ENCODE data around the gene ALOXE3.
"Not testable (repeated sequence)": the region's sequence is repeated elsewhere in the genome, so short reads cannot be mapped to it uniquely, and the experiment has no call there.

ALOXE3 gene

DNA sequence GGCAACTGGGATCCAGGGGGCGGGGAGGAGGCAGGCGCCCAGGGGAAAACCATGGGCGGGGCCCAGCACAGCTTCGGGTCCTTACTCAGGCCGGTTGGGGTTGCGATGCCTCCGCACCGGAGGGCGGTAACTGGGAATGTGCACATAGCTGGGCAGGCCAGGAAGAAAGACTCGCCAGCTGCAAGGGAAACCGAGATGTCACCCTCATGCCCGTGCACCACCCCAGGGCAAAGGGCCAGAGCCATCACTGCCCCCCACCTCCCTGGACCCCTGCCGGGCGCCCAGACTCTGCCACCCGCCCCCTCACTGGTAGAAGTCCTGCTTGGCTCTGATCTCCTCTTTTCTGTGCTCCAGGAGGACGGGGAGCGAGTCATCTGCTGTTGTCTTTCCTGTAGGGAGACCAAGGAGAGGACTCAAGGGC, 37.5 kb downstream of the ALOXE3 start:
- peaks cover 15% of the 10 kb centered on the region for H3K27me3 ChIP-seq (ENCODE audit: low read depth, low read length)
- H3K4me1 ChIP-seq (ENCODE audit: control insufficient read depth in 1 of 2, insufficient read depth in 2 of 2, low read length in 2 of 2), result peaks cover 0 to 12% of the 10 kb centered on the region in 2 donors
- H3K27ac ChIP-seq (ENCODE audit: low read length), result no peak overlapping the region
- no peak overlapping the region for H3K4me3 ChIP-seq (ENCODE audit: low read depth in 1 of 2, low read length in 2 of 2)
- no peaks in the 10 kb centered on the region for H3K36me3 ChIP-seq (ENCODE audit: control insufficient read depth in 1 of 2, insufficient read depth in 2 of 2, low read length in 2 of 2)
- no peaks in the 10 kb centered on the region for H3K9me3 ChIP-seq (ENCODE audit: control insufficient read depth in 1 of 2, low read length in 2 of 2)

DNA sequence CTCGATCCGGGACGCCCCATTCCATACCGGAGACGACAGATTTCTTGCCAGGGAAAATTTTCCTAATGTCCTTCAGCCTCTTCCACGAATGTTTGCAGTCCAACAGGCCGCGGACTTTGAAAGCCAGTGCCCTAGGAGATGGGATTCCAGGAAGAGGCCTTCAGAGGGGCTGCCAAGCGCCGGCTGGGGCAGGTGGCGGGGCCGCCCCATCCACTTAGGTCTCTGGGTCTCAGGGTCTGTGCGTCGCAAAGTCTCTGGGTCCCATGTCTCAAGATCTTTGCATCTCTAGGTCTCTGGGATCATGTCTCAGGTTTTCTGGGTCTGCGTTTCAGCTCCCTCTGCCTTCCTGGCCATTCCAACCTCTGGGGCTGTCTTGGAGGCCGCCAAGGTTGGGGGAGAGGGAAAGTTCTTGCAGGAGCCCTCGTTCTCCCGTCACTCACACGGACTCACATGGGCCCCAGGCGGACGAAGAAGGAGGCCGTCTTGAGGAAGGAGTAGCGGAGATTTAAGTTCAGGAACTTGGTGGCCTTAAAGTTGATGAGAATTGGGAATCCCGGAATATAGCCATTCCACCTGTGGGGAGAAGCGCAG, 38.0 kb downstream of the ALOXE3 start:
- peaks cover 15% of the 10 kb centered on the region for H3K27me3 ChIP-seq (ENCODE audit: low read depth, low read length)
- no peaks in the 10 kb centered on the region for H3K36me3 ChIP-seq (ENCODE audit: control insufficient read depth in 1 of 2, insufficient read depth in 2 of 2, low read length in 2 of 2)
- no peaks in the 10 kb centered on the region for H3K9me3 ChIP-seq (ENCODE audit: control insufficient read depth in 1 of 2, low read length in 2 of 2)
- H3K4me1 ChIP-seq (ENCODE audit: control insufficient read depth in 1 of 2, insufficient read depth in 2 of 2, low read length in 2 of 2), result peaks cover 0 to 12% of the 10 kb centered on the region in 2 donors
- peak overlapping the region; percentile 26 to 62 for H3K4me3 ChIP-seq (ENCODE audit: low read depth in 1 of 2, low read length in 2 of 2)
- H3K27ac ChIP-seq (ENCODE audit: low read length), result no peak overlapping the region

DNA sequence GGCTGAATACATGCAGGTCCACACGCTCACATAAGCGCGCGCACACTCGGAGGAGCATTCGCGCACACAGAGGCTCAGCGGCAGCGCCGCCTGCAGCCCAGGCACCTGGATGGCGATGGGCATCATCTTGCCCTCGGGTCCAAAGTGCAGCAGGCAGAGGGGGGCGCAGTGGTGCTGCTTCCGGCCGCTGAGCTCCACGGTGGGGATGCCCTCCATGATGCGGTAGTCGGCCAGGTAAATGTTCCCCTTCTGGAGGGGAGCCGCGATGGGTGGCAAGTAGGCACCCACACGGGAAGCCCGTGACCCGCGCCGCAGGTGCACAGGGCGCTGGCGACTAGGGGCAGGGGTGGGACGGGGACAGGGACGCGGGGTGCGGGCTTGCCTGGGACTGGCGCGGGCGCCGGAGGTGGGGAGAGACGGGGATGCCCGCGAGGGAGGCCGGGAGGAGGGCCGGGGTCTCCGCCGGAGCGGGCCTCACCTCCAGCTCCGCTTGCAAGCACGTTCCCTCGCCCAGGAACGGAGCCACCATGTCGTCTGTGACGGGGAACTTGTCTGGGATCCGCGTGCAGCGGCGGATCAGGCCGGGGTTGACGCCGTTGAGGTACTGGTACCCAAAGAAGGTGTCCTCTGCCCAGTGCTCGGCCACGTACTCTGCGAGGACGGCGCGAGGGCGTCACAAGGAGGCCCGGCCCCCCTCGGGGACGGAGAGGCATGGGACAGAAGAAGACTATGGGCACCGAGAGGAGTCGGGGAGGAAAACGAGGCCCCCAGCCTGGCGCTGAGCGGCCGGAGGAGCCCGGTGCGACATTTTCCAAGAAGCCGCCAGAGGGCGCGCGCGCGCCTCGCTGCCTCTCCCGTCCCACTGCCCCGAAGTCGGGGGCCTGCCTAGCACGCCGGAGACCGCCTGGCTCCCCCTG, 38.8 kb downstream of the ALOXE3 start:
- no peaks in the 10 kb centered on the region for H3K9me3 ChIP-seq (ENCODE audit: control insufficient read depth in 1 of 2, low read length in 2 of 2)
- peaks cover 23% of the 10 kb centered on the region for H3K27me3 ChIP-seq (ENCODE audit: low read depth, low read length)
- peaks cover 0 to 12% of the 10 kb centered on the region in 2 donors for H3K4me1 ChIP-seq (ENCODE audit: control insufficient read depth in 1 of 2, insufficient read depth in 2 of 2, low read length in 2 of 2)
- peak overlapping the region; percentile 26 to 62 for H3K4me3 ChIP-seq (ENCODE audit: low read depth in 1 of 2, low read length in 2 of 2)
- H3K36me3 ChIP-seq (ENCODE audit: control insufficient read depth in 1 of 2, insufficient read depth in 2 of 2, low read length in 2 of 2), result no peaks in the 10 kb centered on the region
- no peak overlapping the region for H3K27ac ChIP-seq (ENCODE audit: low read length)

- peaks cover 0 to 25% of the 10 kb centered on the region in 2 donors for H3K4me1 ChIP-seq (ENCODE audit: control insufficient read depth in 1 of 2, insufficient read depth in 2 of 2, low read length in 2 of 2)
- H3K4me3 ChIP-seq (ENCODE audit: low read depth in 1 of 2, low read length in 2 of 2); H3K27ac ChIP-seq (ENCODE audit: low read length); H3K36me3 ChIP-seq (ENCODE audit: control insufficient read depth in 1 of 2, insufficient read depth in 2 of 2, low read length in 2 of 2); H3K9me3 ChIP-seq (ENCODE audit: control insufficient read depth in 1 of 2, low read length in 2 of 2): not testable (repeated sequence)
- peaks cover 38% of the 10 kb centered on the region for H3K27me3 ChIP-seq (ENCODE audit: low read depth, low read length)
Measured at GRCh38 chr17:8077939-8078338, 40.4 kb downstream of the ALOXE3 start.

- no peaks in the 10 kb centered on the region for H3K36me3 ChIP-seq (ENCODE audit: control insufficient read depth in 1 of 2, insufficient read depth in 2 of 2, low read length in 2 of 2)
- no peak overlapping the region for H3K4me3 ChIP-seq (ENCODE audit: low read depth in 1 of 2, low read length in 2 of 2)
- peaks cover 0 to 32% of the 10 kb centered on the region in 2 donors for H3K4me1 ChIP-seq (ENCODE audit: control insufficient read depth in 1 of 2, insufficient read depth in 2 of 2, low read length in 2 of 2)
- no peaks in the 10 kb centered on the region for H3K9me3 ChIP-seq (ENCODE audit: control insufficient read depth in 1 of 2, low read length in 2 of 2)
- peaks cover 50% of the 10 kb centered on the region for H3K27me3 ChIP-seq (ENCODE audit: low read depth, low read length)
- H3K27ac ChIP-seq (ENCODE audit: low read length), result no peak overlapping the region
Measured at GRCh38 chr17:8076502-8077266, 41.6 kb downstream of the ALOXE3 start.

DNA sequence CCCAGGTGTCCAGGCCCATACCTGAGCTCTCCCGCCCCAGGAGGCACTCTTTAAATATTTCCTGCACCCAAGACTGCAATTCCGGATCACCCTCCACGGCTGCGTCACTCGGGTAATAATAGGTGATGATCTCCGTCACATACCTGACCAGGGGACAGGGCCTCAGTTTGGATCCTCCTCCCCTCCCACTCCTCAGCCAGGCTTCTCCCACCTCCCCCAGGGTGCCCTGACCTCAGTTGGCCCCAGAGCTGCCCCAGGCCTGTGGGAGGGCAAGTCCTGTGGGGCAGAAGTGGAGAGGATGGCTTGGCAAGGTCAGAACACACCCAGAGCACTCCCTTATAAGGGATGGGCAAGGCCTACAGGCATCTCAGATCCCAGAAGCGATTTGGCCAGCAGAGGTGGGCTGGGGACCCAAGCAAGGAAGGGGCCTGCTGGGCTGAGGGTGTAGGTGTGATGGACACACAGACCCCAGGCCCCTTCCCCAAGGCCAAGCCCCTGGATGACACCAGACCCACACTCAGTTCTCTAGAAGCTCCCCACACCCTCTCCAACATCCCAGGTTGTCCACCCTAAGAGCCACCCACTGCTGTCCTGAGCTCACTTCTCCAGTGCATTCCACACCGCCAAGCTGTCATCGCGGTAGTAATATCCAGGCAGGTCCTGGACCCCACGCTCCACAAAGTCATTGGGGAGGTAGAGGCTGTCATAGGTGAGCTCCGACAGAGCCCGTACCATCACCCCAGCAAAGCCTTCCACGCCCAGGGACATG, 42.6 kb downstream of the ALOXE3 start:
- Histone ChIP-seq H3K27me3 (ENCODE audit: low read depth, low read length) (peaks cover 50% of the 10 kb centered on the region), H3K4me1 (ENCODE audit: control insufficient read depth in 1 of 2, insufficient read depth in 2 of 2, low read length in 2 of 2) (peaks cover 0 to 32% of the 10 kb centered on the region in 2 donors), H3K9me3 (ENCODE audit: control insufficient read depth in 1 of 2, low read length in 2 of 2) (no peaks in the 10 kb centered on the region), H3K27ac (ENCODE audit: low read length) (no peak overlapping the region), H3K4me3 (ENCODE audit: low read depth in 1 of 2, low read length in 2 of 2) (no peak overlapping the region), H3K36me3 (ENCODE audit: control insufficient read depth in 1 of 2, insufficient read depth in 2 of 2, low read length in 2 of 2) (no peaks in the 10 kb centered on the region)

GRCh38 chr17:8075081-8075480, 43.2 kb downstream of the ALOXE3 start:
- no peaks in the 10 kb centered on the region for H3K36me3 ChIP-seq (ENCODE audit: control insufficient read depth in 1 of 2, insufficient read depth in 2 of 2, low read length in 2 of 2)
- peaks cover 45% of the 10 kb centered on the region for H3K27me3 ChIP-seq (ENCODE audit: low read depth, low read length)
- peaks cover 0 to 30% of the 10 kb centered on the region in 2 donors for H3K4me1 ChIP-seq (ENCODE audit: control insufficient read depth in 1 of 2, insufficient read depth in 2 of 2, low read length in 2 of 2)
- no peaks in the 10 kb centered on the region for H3K9me3 ChIP-seq (ENCODE audit: control insufficient read depth in 1 of 2, low read length in 2 of 2)
- H3K4me3 ChIP-seq (ENCODE audit: low read depth in 1 of 2, low read length in 2 of 2), result no peak overlapping the region
- H3K27ac ChIP-seq (ENCODE audit: low read length), result no peak overlapping the region

DNA sequence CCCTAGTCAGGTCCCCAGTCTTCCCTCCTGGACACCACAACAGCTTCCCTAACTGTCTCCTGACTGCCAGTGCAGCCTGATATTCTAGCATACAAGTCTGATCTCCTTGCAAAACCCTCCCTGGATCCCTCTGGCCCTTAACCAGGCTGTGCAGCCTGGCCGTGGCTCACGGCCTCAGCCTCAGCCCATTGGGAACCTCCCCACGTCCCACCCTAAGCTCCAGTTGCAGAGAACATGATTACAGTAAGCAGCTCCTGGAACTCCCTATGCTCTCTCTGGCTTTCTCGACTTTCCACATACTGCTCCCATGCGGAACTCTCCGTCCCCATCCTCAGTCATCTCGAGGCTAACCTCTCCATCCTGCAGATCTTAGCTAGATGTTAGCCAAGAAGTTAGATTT, 43.8 kb downstream of the ALOXE3 start:
- Histone ChIP-seq H3K4me1 (ENCODE audit: control insufficient read depth in 1 of 2, insufficient read depth in 2 of 2, low read length in 2 of 2) (peaks cover 0 to 25% of the 10 kb centered on the region in 2 donors), H3K36me3 (ENCODE audit: control insufficient read depth in 1 of 2, insufficient read depth in 2 of 2, low read length in 2 of 2) (no peaks in the 10 kb centered on the region), H3K27me3 (ENCODE audit: low read depth, low read length) (peaks cover 44% of the 10 kb centered on the region), H3K27ac (ENCODE audit: low read length) (no peak overlapping the region), H3K4me3 (ENCODE audit: low read depth in 1 of 2, low read length in 2 of 2) (no peak overlapping the region), H3K9me3 (ENCODE audit: control insufficient read depth in 1 of 2, low read length in 2 of 2) (no peaks in the 10 kb centered on the region)

DNA sequence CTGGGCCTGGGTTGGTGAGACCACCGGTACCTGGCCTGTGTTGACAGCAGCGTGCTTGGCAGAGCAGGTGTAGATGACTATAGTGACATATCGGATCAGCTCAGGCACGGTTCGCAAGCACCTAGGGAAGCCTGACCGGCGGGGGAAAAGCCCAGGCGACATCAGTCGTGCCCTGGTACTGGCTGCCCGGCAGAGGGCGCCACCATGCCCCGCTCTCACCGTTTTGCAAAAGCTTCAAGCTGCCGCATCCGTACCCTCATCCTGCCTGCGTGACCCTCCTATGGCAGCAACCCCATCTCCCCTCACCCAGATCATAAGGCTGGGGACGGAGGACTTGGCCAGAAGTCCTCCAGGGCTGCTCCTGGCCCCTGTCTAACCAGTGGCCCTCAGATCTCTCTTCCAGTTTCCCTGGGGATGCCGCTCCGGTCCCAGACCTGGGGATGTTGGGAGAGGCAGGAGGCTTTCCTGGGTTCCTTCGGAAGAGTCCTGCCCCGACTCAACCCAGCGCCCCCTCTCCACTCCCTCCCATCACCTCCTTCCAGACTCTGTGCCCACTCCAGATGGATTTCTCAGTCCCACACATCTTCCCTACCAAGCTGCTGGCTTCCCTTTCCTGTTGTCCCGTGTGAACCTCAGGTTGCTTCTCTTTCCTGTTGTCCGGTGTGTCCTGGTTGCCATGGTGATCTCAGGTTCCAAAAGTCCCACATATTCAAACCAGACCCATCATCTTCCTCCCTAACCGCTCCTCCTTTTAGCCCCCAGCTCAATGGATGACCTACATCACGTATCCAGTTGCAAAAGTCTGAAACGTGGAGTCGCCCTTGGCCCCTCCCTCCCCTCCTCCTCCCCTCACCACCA, 44.5 kb downstream of the ALOXE3 start:
- peaks cover 0 to 20% of the 10 kb centered on the region in 2 donors for H3K4me1 ChIP-seq (ENCODE audit: control insufficient read depth in 1 of 2, insufficient read depth in 2 of 2, low read length in 2 of 2)
- no peak overlapping the region for H3K27ac ChIP-seq (ENCODE audit: low read length)
- H3K9me3 ChIP-seq (ENCODE audit: control insufficient read depth in 1 of 2, low read length in 2 of 2), result no peaks in the 10 kb centered on the region
- H3K4me3 ChIP-seq (ENCODE audit: low read depth in 1 of 2, low read length in 2 of 2), result no peak overlapping the region
- H3K36me3 ChIP-seq (ENCODE audit: control insufficient read depth in 1 of 2, insufficient read depth in 2 of 2, low read length in 2 of 2), result no peaks in the 10 kb centered on the region
- H3K27me3 ChIP-seq (ENCODE audit: low read depth, low read length), result peaks cover 39% of the 10 kb centered on the region

Measured in muscle layer of duodenum (tissue), 2 donors.